Endothelial cell of hepatic sinusoid (primary cell): ENCODE measurements around the gene CASQ2.

ENCODE experiments used
- in situ Hi-C: cut with HindIII; loops from 2 replicates; pipeline ENCODE4 v1.10.0; 2017; ENCODE audit warnings: low sequenced_read_pairs

Gene CASQ2

DNA sequence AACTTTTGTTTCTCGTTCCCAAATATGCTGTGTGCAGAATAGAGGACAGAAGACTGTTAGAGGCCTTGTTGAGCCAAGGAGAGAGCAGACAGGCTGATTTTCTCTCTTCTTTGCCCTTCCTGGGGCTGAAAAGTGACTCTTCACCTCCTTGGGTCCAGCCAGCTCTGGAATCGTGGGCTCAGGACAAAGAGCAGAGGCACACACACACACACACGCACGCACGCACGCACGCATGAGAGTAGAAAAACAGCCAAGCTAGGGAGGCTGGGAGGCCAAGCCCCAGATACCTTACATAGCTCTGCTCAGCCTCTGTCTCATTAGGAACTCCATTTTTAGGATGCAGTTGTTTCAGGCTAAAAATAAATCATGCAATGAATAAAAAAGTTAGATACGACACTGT is at the start of gene CASQ2:
CASQ2 (minus strand) TSS at position 166 of the 400 bp plus-strand sequence. CDS start 173 bp downstream, outside the sequence.
- in situ Hi-C loops = no loop called here

DNA sequence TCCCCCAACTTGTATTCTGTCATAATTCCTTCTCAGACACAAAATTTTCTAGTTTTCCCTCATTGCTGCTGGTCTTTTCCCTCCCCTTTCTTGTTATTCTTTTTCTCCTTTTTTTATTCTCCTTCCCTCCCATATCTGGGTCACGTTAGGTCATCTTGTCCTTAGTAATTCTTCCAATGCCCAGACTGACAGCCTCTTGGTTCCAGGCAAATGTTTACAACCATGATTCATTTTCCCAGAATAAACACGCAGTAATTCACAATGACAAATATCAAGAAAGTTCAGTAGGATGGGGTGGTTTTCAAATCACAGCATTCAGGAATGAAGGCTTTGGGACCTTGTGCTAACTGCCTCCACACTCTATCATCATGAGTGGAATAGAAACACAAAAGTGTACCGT is 47.2 kb upstream of the CASQ2 start:
- in situ Hi-C loops = no loop called here

DNA sequence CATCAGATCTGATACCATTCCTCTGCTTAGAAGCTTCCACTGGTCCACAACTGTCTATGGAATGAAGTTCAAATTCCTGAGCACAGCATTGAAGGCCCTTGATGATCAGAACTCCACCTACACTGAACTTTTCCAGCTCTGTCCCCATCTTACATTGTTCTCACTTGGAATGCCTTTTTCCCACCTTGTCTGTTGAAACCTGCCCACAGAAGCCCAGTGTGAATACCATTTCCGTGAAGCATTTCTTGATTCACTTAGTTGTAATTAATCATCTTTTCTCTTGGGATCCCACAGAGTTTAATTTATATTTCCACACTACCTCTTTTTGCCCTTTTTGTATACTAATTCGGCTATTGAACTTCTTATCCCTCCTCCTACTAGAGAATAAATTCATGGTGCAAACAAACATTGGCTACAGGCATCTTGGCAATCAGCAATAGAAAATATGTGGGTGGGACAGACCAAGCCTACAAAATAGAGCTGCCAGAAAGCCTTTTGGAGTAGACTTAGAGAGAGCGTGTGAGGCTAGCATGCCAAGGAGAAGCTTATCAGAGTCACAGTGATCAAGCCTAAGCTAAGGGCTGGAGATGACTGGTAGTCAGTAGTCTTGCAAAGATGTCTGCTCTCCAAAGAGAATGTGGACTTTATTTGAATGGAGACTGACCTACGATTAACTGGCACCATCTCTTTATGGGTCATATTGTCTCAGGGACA is 46.3 kb upstream of the CASQ2 start:
- in situ Hi-C loops = loop anchor here (5.0 kb wide), 2 partner anchors 47 to 63 kb away; no protein-coding TSS in a partner anchor

DNA sequence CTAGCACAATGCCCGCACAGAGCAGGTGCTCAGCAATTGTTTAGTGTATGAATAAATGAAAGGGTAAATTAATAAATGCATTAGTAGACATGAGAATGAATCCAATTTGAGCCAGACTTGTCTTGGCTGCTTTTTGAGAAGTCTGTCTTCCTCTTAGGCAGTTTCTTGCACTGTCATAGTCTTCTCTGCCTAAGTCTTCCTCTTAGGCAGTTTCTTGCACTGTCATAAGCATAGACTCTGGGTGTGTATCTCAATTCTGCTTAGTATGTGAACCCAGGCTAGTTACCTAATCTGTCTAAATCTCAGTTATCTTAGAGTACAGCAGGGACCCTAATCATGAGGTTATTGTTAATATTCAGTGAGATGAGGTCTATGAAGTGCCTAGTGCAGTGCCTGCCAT is 45.2 kb upstream of the CASQ2 start:
- in situ Hi-C loops = loop anchor here (5.0 kb wide), 2 partner anchors 49 to 61 kb away; no protein-coding TSS in a partner anchor

DNA sequence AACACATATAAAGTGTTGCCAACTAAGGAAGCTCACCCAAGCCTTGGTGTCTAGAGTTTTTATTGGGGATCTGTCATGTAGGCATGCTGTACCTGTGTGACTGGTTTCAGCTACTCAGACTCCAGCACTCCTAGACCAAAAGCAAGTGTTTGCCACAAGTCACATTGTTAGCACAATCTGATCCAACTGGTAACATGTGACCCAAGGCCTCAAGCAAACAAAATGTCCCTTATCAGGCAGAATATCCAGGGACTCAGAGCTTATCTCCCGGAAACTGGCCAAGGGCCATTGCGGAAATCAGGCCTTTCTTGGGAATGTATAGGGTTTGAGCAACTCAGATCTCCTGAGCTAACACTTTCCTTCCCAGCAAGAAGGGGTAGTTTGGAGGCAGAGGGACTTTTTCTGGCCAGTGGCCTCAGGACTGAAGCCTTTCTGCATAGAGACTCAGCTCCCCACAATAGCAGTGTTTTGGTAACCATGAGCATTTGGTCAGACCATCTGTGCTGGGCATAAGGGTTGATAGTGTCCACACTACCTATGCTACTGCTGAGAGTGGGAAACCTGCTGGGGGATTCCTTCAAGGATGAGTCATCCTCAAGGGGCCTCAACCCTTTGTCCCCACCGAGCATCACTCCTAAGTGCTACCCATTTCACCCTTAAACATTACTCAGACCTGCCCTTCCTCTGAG is 42.8 kb upstream of the CASQ2 start:
- in situ Hi-C loops = loop anchor here (5.0 kb wide), 2 partner anchors 51 to 59 kb away; no protein-coding TSS in a partner anchor

DNA sequence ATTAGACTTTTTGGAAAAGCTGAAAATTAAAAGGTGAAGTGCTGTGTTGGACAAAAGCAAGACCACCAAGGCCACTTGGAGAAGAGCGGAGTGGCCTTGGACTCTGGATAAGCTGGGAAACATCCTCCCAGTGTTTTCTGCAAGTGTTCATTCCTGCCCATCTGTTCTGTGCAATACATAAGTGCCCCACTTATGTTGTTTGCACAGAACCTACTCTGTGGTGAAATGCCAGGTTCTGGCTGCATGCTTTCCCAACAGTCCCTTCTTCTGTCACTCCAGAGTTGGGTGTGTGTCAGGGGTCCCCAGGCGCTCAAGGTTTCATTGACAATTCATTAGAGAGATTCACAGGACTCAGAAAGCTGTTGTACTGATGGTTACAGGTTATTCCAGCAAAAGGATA is 42.1 kb upstream of the CASQ2 start:
- in situ Hi-C loops = loop anchor here (5.0 kb wide), 2 partner anchors 52 to 58 kb away; no protein-coding TSS in a partner anchor

DNA sequence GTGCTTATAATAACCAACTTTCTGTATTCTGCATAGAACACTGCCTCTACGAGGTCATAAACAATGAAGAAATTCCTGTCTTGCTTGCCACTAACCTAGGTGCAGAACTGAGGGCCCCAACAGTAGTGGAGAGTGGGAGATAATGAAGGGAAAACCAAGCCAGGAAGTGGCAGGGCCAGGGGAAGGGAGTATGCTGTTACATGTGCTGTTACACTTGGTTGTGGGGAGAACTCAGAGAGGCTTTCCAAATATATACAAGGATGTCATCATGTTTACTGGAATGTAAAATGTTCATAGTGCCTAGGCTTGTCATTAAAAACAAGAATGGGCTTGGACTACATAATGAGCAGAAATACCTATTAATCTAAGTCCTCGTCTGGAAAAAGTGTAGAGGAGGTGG is 41.3 kb upstream of the CASQ2 start:
- in situ Hi-C loops = loop anchor here (5.0 kb wide), 2 partner anchors 52 to 58 kb away; no protein-coding TSS in a partner anchor

DNA sequence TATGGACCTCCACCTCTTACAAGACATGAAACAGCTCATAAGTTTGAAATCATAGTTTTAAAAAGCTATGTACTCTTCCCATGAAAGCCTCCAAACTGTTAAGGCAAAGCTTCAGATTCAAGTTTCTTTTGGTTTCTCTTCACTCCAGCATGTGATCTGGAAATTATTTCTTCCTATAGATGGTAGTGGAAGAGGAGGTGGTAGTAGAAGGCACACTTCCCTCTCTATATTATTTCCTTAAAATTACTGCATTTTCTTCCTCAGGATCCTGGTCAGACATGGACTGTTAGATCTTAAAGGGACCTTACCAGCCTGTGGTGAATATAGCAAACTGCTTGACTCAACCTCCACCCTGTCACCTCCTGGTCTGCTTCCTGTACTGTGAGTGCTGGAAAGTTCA is 40.6 kb upstream of the CASQ2 start:
- in situ Hi-C loops = no loop called here

DNA sequence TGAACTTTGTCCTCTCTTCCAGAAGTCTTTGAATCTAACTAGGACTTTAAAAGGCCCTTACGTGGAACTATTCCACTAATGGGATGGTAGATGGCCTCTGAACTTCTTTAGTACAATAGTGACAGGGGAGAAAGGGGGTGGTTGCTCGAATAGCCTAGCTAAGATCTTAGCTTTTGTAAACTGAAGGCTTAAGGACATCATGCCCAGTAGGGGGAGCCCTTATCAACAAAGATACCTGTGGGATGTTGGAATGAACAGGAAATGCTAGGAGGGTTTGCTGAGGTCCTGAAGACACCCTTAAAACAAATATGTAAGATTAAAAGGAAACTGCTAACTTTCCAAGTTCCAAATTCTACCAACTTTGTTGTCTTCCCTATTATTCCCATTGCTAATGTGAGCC is 39.2 kb upstream of the CASQ2 start:
- in situ Hi-C loops = no loop called here

DNA sequence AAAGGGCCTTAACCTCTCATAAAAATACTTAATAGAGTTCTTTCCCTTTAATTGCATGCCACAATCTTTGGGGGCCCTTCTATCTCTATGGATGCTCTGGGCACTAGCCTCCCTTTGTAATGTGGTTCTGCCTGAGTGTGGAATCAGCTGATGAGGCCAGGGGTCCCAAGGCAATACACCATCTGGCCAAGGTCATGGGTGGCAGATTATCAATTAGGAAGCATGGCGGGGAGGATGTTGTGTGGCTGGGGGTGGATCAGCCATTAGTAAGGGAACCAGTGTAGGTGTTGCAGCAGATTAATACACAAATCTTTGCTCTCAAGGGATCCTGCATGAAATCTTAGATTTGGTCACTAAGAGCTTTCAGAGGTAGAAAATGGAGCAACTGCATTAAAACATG is 37.1 kb upstream of the CASQ2 start:
- in situ Hi-C loops = no loop called here

DNA sequence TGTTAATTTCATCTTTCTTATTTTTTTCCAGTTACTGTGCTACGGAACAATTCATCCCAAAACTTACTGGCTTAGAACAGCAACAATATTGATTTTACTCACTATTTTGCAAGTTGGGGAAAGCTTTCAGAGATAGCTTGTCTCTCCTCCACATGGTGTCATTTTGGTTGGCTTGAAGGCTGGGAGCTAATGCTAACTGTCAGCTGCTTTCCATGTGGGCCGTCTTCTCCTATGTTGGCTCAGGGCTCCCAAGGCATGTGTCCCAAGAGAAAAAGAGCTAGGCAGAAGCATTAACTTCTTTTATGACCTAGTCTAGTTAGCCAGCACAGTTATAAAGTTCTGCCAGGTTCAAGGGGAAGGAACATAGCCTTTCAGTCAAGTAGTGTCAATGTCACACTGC is 33.9 kb upstream of the CASQ2 start:
- in situ Hi-C loops = no loop called here

DNA sequence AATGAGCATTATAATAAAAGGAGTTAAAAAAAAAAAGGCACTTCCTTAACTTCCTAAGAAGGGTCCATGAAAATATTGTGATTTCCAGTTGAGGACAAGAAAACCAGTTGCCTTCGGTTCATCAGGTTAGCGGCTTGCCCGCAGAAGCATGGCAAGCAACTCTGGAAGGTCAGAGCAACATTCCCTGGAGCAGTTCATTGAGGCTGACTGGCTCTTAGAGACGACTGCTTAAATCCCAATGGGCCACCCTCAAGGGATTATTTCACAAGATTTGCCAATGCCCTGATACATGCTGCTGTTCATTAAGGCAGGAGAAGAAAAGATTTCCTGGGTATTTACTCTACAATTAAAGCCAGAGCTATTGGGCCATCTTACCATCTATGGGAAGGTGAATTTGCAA is 29.0 kb upstream of the CASQ2 start:
- in situ Hi-C loops = no loop called here

DNA sequence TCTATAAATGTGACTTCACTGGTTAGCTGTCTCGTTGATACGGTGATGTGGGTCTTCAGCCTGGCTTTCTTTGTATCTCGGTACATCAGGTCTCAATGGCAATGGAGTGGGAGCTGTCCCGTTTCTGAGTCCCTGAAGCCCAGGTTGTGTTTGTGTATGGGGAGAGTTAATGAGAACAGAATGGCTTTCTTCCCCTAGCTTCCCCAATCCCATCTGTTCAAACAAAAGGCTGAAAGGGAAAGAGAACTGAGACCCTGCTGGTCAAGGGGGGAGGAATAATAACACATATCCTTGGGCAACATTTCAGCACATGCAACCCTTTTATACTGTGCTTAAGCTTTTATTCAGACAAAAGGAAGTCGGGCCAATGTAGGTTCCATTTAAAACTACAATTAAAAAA is 28.4 kb upstream of the CASQ2 start:
- in situ Hi-C loops = no loop called here

DNA sequence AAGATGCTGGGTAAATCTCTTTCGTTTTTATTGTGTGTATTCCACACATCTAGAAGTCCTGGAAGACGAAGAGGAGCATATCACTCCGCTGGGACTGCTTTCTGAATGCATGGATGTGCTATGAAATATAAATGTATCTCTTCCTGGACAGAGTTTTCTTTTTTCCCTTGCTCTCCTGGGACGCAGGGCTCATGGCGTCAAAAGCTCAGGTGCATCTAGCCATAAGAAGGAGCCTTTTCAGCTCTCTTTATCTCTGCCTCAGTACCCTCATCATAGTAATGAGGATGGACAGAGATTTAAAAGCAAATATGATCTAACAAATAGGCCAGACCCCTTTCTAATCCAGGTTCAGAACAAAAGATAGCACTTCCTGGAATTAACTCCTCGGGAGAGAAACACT is 27.5 kb upstream of the CASQ2 start:
- in situ Hi-C loops = no loop called here

DNA sequence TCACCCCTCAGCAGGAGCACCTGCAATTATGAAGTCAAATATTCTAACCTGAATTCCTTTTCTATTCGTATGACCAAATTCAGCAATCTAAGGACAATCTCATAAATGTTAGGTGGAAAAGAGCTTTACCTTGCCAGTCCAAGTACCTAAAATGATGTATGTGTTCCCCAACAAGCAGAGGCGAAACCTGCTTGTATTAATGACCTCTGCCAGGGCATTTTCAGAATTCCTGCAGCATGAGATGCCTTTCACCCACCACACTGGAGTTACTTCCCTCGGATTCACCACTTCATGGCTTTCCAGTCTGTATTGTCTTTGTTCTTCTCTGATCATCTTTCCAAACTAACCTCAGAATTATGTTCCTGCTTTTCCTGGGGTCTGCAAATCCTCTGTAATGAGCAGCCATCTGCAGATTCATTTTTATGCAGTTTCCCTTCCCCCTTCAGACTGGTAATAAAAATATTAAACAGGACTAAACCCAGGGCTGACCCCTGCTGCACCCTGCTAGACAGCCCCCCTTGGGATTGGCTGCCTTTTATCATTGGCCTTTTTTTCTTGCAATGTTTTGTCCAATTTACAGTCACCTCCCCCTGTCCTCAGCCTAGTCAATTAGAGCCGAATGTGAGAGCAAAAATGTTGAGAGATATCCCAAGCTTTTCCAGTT is 26.6 kb upstream of the CASQ2 start:
- in situ Hi-C loops = no loop called here

DNA sequence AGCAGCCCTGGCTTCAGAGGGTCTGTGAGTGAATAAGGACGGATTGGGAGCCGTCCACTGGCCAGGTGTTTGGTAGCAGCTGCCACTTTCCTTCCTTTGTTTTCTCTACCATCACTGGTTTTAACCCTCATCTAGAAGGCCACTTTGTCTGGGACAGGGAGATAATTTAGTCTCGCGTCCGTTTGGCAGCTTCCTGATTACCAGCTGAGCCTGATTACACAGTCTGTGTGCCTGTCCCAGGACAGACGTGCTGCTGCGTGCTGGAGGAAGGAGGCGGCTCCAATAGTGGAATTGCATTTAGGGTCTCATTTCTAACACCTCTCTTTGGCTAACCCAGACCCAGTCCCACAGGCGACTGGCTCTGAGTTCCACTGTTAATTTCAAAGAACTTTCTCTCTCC is 24.6 kb upstream of the CASQ2 start:
- in situ Hi-C loops = no loop called here

DNA sequence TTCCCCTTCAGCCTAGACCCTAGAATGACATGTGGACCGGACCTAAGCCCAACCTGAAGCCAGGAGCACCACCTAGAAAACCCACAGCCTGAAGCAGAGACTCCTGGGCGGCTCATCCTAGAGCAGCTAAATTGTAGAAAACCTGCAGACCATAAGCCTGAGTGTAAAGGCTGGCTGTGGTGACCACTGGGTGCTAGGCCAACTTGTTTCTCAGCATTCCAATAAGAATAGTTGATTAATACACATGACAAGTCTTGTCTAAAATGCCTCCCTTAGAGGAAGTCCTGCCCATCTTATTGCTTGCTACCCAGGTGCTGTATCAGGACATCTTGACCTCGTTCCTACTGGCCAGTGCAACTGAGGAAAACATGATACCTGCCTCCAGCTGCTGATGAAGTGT is 23.3 kb upstream of the CASQ2 start:
- in situ Hi-C loops = no loop called here

DNA sequence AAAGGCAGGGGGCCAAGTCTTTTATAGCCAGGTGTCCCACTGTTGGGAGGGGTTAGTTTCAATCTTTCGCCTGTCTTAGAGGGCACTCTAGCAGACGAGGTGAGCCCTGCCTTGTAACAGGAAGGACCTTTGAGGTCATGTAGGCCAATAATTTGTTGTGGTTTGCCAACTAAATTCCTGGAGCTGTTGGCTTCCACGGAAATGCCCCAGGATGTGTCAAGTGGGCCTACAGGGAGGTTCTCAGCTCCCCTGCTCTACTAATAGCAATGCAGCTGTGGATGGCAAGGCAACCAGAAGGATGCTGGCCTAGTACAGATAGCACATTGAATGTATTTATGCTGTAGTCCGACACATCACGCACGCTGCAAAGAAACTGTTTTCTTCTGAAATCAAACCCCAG is 22.3 kb upstream of the CASQ2 start:
- in situ Hi-C loops = no loop called here

DNA sequence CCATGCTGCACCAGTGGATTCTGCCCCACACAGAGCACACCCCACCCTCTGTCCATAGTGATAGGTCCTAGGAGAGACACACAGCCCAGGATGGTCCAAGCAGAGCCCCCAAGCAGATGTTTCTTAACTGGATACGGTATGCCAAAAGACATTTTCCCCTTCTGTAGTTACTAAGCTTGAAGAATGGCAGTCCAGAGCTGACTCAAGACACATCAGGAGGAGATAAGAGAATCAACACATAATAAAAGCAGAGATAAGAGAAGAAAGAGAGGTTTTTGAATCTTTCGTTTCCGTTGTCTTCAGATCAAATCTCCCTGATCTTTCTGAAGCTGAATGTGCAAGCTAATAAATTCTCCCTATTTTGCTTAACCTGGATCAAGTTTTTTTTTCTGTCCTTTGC is 21.8 kb upstream of the CASQ2 start:
- in situ Hi-C loops = no loop called here

DNA sequence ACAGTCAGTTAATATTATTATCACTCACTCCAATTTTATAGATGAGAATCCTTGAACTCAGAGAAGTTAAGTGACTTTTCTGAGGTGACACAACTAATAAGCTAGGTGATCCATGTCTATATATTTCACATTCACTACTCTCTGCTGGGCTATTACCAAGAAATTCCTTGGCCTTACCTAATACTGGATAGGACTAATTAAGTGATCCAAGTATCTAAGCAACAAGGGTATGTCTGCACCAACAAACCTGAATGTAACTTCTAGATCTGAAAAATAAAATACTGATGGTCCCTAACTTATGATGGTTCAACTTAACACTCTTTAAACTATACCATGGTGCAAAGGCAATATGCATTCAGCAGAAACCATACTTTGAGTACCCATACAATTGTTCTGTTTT is 14.8 kb upstream of the CASQ2 start:
- in situ Hi-C loops = no loop called here

DNA sequence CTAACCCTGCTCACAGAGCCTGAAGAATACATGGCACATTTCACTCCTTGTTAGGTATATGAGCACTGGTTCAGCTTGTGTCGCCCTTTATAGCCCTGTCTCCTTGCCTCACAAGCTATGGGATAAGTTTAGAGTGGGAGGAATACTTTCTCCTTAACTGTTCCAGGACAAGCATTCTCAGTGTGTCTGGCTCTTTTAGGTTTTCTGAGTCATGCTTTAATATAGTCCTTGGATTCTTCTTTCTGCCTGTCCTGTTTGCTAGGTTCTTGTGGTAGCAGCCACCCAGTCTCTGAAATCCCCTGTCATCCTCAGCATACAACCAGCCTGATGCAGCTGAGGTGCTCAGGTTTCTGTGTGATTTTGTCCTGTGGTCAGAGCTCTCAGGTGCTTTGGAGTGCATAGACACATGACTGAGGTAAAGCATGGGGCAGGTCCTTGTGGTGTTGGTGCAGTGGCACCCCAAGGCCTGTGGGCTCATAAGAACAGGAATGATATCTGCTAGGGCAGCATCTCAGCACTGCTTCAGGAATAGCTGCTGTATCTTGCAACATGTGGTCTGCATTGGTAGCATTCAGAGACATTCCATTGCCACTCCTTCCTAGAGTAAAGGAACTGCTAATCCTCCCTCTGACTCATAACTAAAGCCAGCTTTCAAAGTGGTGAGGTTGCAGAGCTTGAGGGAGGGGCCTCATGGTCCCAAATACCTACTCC is 14.2 kb upstream of the CASQ2 start:
- in situ Hi-C loops = no loop called here
